K562 (cell line): Measurements from ENCODE around the gene PEX7. TPM values are rescaled to one million over a fixed set of nuclear protein-coding genes. Genes with fewer than 3 reads are reported as not detected.
A peak's percentile ranks its signal among the peaks of the same experiment; 100 is the strongest.

Experiments
- ATAC-seq: fragments of 200-7000 bp; cut with Tn5 transposase; 3 replicates; pipeline ENCODE4 v1.9.1; 2020; ENCODE audit warnings: moderate library complexity
- BruUV-seq: library from RNA; stranded (reverse); fragments of 400-500 nt; replicated peaks from 2 replicates; lab custom pipeline; 2021; lab: Mats Ljungman, UMichigan
- CTCF ChIA-PET: fragments of 300-600 bp; formaldehyde crosslinking; extraction: SDS; loops from one replicate; lab custom pipeline; 2021; ENCODE audit warnings: low intra/inter-chr PET ratio; lab: Yijun Ruan, JAX
- POLR2A ChIA-PET: fragments of 300-600, 350-650 bp; sonication (Branson Sonifier 250); formaldehyde crosslinking; extraction: SDS; loops from one replicate; lab custom pipeline; 2021; ENCODE audit warnings: antibody characterized with exemption, inconsistent platforms; lab: Yijun Ruan, JAX
- DNase-seq, 4 experiments: peaks; one replicate each; pipeline versions ENCODE4 v3.0.0 to v3.0.0-alpha.2; 2011 to 2018; ENCODE audit warnings: low spot score in 3 of 4, mixed read lengths in 3 of 4; ENCODE audit errors: extremely low read depth in 1 of 4
- FAIRE-seq: peaks from 2 replicates; lab custom pipeline; 2011; peaks lifted over from hg19 to GRCh38; lab: Jason Lieb, UNC
- H2AFZ ChIP-seq: 2 replicates; pipeline ENCODE4 v1.6.0; 2011; ENCODE audit warnings: low read depth, low read length, control low read depth, inconsistent platforms
- H3K27ac ChIP-seq: fragments of 200-600 bp; 3 replicates; pipeline ENCODE4 v1.8.0; 2011; ENCODE audit warnings: low read depth, mild to moderate bottlenecking, control low read depth, inconsistent platforms, low read length, moderate library complexity, mixed read lengths; ENCODE audit errors: extremely low read depth
- H3K27me3 ChIP-seq, 2 experiments: fragments of 300-600 bp in 1 of 2; 2 replicates in 1 of 2; 3 replicates in 1 of 2; pipeline versions ENCODE4 v1.6.0 to v1.8.0; 2011; ENCODE audit warnings: inconsistent platforms in 2 of 2, low read length in 2 of 2, mild to moderate bottlenecking in 1 of 2, mixed read lengths in 1 of 2, moderate library complexity in 1 of 2; ENCODE audit not compliant: control insufficient read depth in 2 of 2, insufficient read depth in 2 of 2
- H3K36me3 ChIP-seq: fragments of 300-600 bp; 3 replicates; pipeline ENCODE4 v1.8.0; 2011; ENCODE audit warnings: mild to moderate bottlenecking, low read length, inconsistent platforms; ENCODE audit not compliant: control insufficient read depth, insufficient read depth
- H3K4me1 ChIP-seq, 2 experiments: fragments of 200-600 bp in 1 of 2; replicated peaks in 1 of 2; 2 replicates in 1 of 2; 3 replicates in 1 of 2; pipeline versions ENCODE4 v1.5.1 to v1.8.0; 2011; ENCODE audit warnings: inconsistent platforms in 2 of 2, low read length in 2 of 2, mild to moderate bottlenecking in 1 of 2, mixed read lengths in 1 of 2, moderate library complexity in 1 of 2; ENCODE audit not compliant: control insufficient read depth in 2 of 2, insufficient read depth in 2 of 2
- H3K4me2 ChIP-seq: 2 replicates; pipeline ENCODE4 v1.6.1; 2011; ENCODE audit warnings: low read length, control low read depth, inconsistent platforms, mixed read lengths; ENCODE audit not compliant: insufficient read depth
- H3K4me3 ChIP-seq: fragments of 200-600 bp; sonication (generic), shearing (Covaris generic); 2 replicates; pipeline ENCODE4 v1.5.1; 2016; ENCODE audit warnings: control low read depth, inconsistent platforms
- H3K79me2 ChIP-seq: fragments of 200-600 bp; 3 replicates; pipeline ENCODE4 v1.8.0; 2011; ENCODE audit warnings: low read length, inconsistent platforms; ENCODE audit not compliant: control insufficient read depth, insufficient read depth
- H3K9ac ChIP-seq, 2 experiments: 2 replicates each; pipeline versions ENCODE4 v1.6.0 to v1.6.1; 2011; ENCODE audit warnings: low read depth in 2 of 2, low read length in 2 of 2, control low read depth in 1 of 2, inconsistent platforms in 1 of 2, mild to moderate bottlenecking in 1 of 2, mixed read lengths in 1 of 2; ENCODE audit not compliant: insufficient read depth in 1 of 2
- H3K9me1 ChIP-seq: one replicate; pipeline ENCODE4 v1.6.0; 2011; ENCODE audit warnings: inconsistent platforms, mild to moderate bottlenecking, low read length, moderate library complexity; ENCODE audit not compliant: control insufficient read depth, insufficient read depth
- H3K9me3 ChIP-seq: replicated peaks from 2 replicates; pipeline ENCODE4 v1.5.1; 2011; ENCODE audit warnings: low read depth, low read length, inconsistent platforms; ENCODE audit not compliant: control insufficient read depth, insufficient read depth
- H4K20me1 ChIP-seq: replicated peaks from 2 replicates; pipeline ENCODE4 v1.6.1; 2011; ENCODE audit warnings: low read length, inconsistent platforms, mixed read lengths; ENCODE audit not compliant: control insufficient read depth, insufficient read depth
- CBX3 ChIP-seq, 2 experiments: IDR thresholded peaks; 1 replicate in 1 of 2; 2 replicates in 1 of 2; pipeline ENCODE4 v1.6.1; 2012; ENCODE audit warnings: inconsistent platforms in 2 of 2, low read length in 2 of 2, borderline replicate concordance in 1 of 2, control low read depth in 1 of 2
- CBX5 ChIP-seq: IDR thresholded peaks from 2 replicates; pipeline ENCODE4 v1.6.1; 2014; ENCODE audit warnings: low read depth, borderline replicate concordance
- SFPQ ChIP-seq: fragments of 200-400 bp; formaldehyde crosslinking; IDR thresholded peaks from 2 replicates; pipeline ENCODE4 v1.6.1; 2017; ENCODE audit warnings: mild to moderate bottlenecking, low read depth, low read length, moderate library complexity
- SMARCB1 ChIP-seq: IDR thresholded peaks from 2 replicates; pipeline ENCODE4 v1.6.1; 2011; ENCODE audit warnings: improper control_type of control experiment, low read depth; ENCODE audit not compliant: insufficient read length
- SMC3 ChIP-seq: conservative IDR thresholded peaks from 2 replicates; pipeline ENCODE4 v1.6.1; 2011; ENCODE audit warnings: low read depth, low read length, improper control_type of control experiment; ENCODE audit not compliant: insufficient read depth
- SNAPC5 ChIP-seq: fragments of 250-450 bp; sonication (Bioruptor Pico); IDR thresholded peaks from 2 replicates; pipeline ENCODE4 v1.8.0; 2021; ENCODE audit warnings: moderate library complexity, mild to moderate bottlenecking, inconsistent platforms
- TRIM28 ChIP-seq: fragments of 450-650 bp; IDR thresholded peaks from 2 replicates; pipeline ENCODE4 v1.6.1; 2017
- ZBED1 ChIP-seq: IDR thresholded peaks from 2 replicates; pipeline ENCODE4 v1.6.1; 2014
- ZNF280A ChIP-seq: fragments of 450-650 bp; IDR thresholded peaks from 2 replicates; pipeline ENCODE4 v1.6.1; 2018; ENCODE audit warnings: mild to moderate bottlenecking, low read depth; ENCODE audit not compliant: partially characterized antibody
- ZNF324 ChIP-seq: fragments of 250-450 bp; sonication (Bioruptor Pico); IDR thresholded peaks from 2 replicates; pipeline ENCODE4 v1.4.0; 2020; ENCODE audit warnings: mild to moderate bottlenecking
- ZNF431 ChIP-seq: sonication (generic); formaldehyde crosslinking; IDR thresholded peaks from 2 replicates; pipeline ENCODE4 v1.8.0; 2022; ENCODE audit warnings: mild to moderate bottlenecking, missing genetic modification reagents
- ZNF586 ChIP-seq: fragments of 450-650 bp; formaldehyde crosslinking; conservative IDR thresholded peaks from 2 replicates; pipeline ENCODE4 v1.4.0; 2020; ENCODE audit warnings: mild to moderate bottlenecking, moderate library complexity
- WGBS: fragments of 100-300 bp; shearing (Covaris generic); methylation state at CpG from one replicate; pipeline ENCODE4 v1.1.6; 2016; ENCODE audit warnings: low coverage, mixed read lengths; ENCODE audit not compliant: insufficient coverage; ENCODE audit errors: missing lambda C conversion rate; 5-methylcytosine and 5-hydroxymethylcytosine counted together
- in situ Hi-C: fragments of 300-500 bp; cut with MboI; formaldehyde crosslinking; loops from 4 replicates; pipeline ENCODE4 v1.15.0; 2018; ENCODE audit warnings: inconsistent platforms, mixed read lengths
- intact Hi-C: fragments of 100-400 bp; cut with micrococcal nuclease; formaldehyde crosslinking; loops from 2 replicates; pipeline ENCODE4 v1.14.2; 2022
- polyA plus RNA-seq, 8 experiments: library from polyadenylated mRNA; depleted of rRNA in 4 of 8; stranded (reverse) in 5 of 8; unstranded in 3 of 8; fragments of >200 nt; fragmentation: Nextera tagmentation in 2 of 8; fragmentation: Illumina TruSeq in 1 of 8; extraction: Ambion mirVana in 2 of 8; extraction: Trizol in 1 of 8; gene quantifications; 2 replicates each; pipeline versions ENCODE4 v1.2.1 to v1.2.3, GENCODE V29; 2011 to 2014; ENCODE audit warnings: inconsistent platforms in 1 of 8, missing spikeins in 1 of 8
- total RNA-seq, 7 experiments: library from RNA; depleted of rRNA in 6 of 7; stranded (reverse); fragments of >200 nt in 6 of 7; fragmentation: Illumina TruSeq in 2 of 7; extraction: Trizol in 2 of 7; gene quantifications; 2 replicates each; pipeline versions ENCODE4 v1.2.1 to v1.2.3, GENCODE V29; 2011 to 2021; ENCODE audit warnings: low replicate concordance in 1 of 7

Gene PEX7
- total and polyA plus RNA-seq, 9 of the 15 experiments (the other 6 are each of a cell fraction or from before 2014, with no cell fraction given): 1.6 to 12.9 (median 9.1) TPM

- ATAC-seq (no peak), FAIRE-seq (no peak), DNase-seq (peak in 1 of 4 experiments; percentile 48)
- H2AFZ ChIP-seq: no peak overlapping the region
- 0 out of 3 replicates have a peak, but pooled peaks cover 2% of the 10 kb centered on the region for H3K36me3 ChIP-seq
- H3K9ac ChIP-seq: no peak overlapping the region
- 18% methylated on average over 3 of the region's 3 CpGs for WGBS
- no peaks in the 10 kb centered on the region for H3K27me3 ChIP-seq
- H3K9me1 ChIP-seq: no peaks in the 10 kb centered on the region
- in situ Hi-C loops: no loop called here
- H4K20me1 ChIP-seq: no peaks in the 10 kb centered on the region
- no peaks in the 10 kb centered on the region for H3K4me1 ChIP-seq
- H3K79me2 ChIP-seq: no peaks in the 10 kb centered on the region
- CTCF ChIA-PET: no interaction called here
- intact Hi-C loops: no loop called here
- no peak overlapping the region for H3K4me2 ChIP-seq
- POLR2A ChIA-PET: no interaction called here
- no peak for TF ChIP-seq ZBED1
- 0 out of 2 replicates have a peak, but pooled peaks have one; percentile 29 for TF ChIP-seq CBX5
- no peak for TF ChIP-seq ZNF431
- no peak for TF ChIP-seq SMC3
- TF ChIP-seq ZNF324 (CRISPR knock-in tag): peak; percentile 100
- peak; percentile 77; the same call in 1 of the 2 replicates for TF ChIP-seq TRIM28
- TF ChIP-seq SMARCB1: no peak
- no peak for TF ChIP-seq SFPQ
- TF ChIP-seq CBX3 (IDR thresholded peaks at IDR 0.05; ENCODE audit: borderline replicate concordance in 1 of 2, low read length in 2 of 2): peak in 1 of 2 experiments; percentile 56; a peak in 1 of 3 replicates
- TF ChIP-seq ZNF586 (CRISPR knock-in tag): no peak
- TF ChIP-seq ZNF280A: peak; percentile 71
- no peak for TF ChIP-seq SNAPC5 (CRISPR knock-in tag)
- no peak overlapping the region for H3K4me3 ChIP-seq
- H3K27ac ChIP-seq: no peak overlapping the region
- H3K9me3 ChIP-seq: peaks cover 8% of the 10 kb centered on the region; the same call in 1 of the 2 replicates
- no TSS peak for BruUV-seq
Measured at GRCh38 chr6:136873748-136874147, 51.4 kb downstream of the PEX7 start.
